Left lobe of liver (tissue), 2 donors: ENCODE results near the gene ALCAM. TPM values are rescaled to one million over a fixed set of nuclear protein-coding genes. Genes with fewer than 3 reads are reported as not detected.
"Not testable (repeated sequence)": the region's sequence is repeated elsewhere in the genome, so short reads cannot be mapped to it uniquely, and the experiment has no call there.

ENCODE experiments used
- ATAC-seq: fragments of 200-7000 bp; cut with Tn5 transposase; one replicate; pipeline ENCODE4 v1.9.1; 2020; ENCODE audit warnings: mild to moderate bottlenecking, moderate library complexity
- DNase-seq: peaks from one replicate; pipeline ENCODE4 v3.0.0-alpha.2; 2020; ENCODE audit warnings: low spot score
- total RNA-seq: library from RNA; stranded (reverse); gene quantifications from one replicate; pipeline ENCODE4 v1.2.1, GENCODE V29; 2021
- donor health status: DM: no; HTN: no; CAD: no; lungs with moderate emphysema.
- donor health status: DM: no; HTN: yes; CAD: no.

ALCAM gene
- total RNA-seq, 1 donor from 2014 or later, result 25.0 TPM

GRCh38 chr3:105564546-105565288, 198.0 kb downstream of the ALCAM start:
- DNase-seq (no peak), ATAC-seq (no peak)

GRCh38 chr3:105571005-105571404, 204.3 kb downstream of the ALCAM start:
- no peak for ATAC-seq
- no peak for DNase-seq

- ATAC-seq, result no peak
- DNase-seq, result no peak
Measured at GRCh38 chr3:105572501-105572900, 205.8 kb downstream of the ALCAM start.

GRCh38 chr3:105579439-105579838, 212.7 kb downstream of the ALCAM start:
- ATAC-seq, result no peak
- no peak for DNase-seq

DNA sequence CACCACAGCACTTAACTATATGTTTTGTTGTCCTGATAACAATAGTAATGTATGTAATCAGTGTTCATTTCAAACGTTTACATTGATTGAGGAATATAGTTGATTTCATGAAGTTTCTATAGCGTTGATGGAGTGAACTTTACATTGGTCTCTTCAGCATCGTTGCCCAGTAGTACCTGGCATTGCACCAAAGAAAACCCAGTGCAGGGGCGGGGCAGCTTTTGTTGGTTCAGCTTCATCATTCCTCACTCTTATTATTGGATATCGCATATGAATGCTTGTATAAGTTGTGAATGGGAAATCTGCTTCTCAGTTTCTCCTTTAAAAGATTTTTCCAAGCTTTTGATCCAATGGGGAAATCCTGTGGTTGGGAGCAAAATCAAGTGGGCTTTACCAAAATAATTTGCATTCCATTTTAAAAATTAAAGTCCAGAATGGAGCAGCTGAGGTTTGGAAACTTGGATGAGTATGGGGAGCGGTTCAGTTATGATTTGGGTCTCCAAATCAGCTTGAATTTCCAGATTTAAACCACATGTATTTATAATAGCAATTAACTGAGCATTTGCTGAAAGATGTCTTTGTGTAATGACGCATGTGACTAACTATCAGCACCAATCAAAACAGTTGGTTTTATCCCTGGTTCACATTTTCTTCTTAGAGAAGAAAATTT, 213.7 kb downstream of the ALCAM start:
- ATAC-seq (no peak), DNase-seq (no peak)

- DNase-seq (no peak), ATAC-seq (no peak)
Measured at GRCh38 chr3:105582015-105582414, 215.3 kb downstream of the ALCAM start.

- ATAC-seq, result no peak
Measured at GRCh38 chr3:105584003-105584790, 217.5 kb downstream of the ALCAM start.

DNA sequence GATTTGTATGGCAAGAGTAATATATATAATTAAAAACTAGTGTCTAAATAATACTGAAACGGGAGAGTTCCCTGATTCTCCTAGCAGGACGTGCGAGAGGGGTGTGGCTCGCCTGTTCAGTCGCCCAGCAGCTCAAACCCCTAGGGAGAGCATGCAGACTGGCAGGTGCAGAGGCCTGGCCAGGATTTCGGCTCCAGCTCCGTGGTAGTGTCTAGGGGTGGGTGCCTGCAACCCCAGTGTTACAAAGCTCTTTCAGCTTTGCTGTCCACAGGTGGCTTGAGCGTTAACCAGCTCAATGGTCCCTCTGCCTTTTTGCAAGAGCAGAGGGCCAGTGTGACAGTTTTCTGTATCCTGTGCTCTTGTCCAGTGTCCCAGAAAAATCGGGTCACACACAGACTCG, 226.6 kb downstream of the ALCAM start:
- DNase-seq (no peak), ATAC-seq (no peak)

More at GRCh38 chr3:105584003-105584790, 217.5 kb downstream of the ALCAM start:
- no peak for DNase-seq

DNA sequence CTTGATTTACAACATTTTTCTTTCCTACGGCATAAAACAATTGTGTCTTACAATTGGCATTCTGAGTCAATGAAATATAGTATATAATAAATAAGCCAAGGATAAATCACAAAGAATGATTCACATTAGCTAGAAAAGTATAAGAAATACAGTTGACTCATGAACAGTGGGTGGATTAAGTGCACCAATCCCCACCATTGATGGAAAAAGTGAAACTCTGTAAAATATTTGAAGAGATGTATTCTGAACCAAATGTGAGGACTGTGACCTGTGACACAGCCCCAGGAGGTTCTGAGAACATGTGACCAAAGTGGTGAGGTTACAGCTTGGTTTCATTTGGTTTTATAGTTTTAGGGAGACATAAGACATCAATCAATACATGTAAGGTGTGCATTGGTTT, 227.5 kb downstream of the ALCAM start:
- ATAC-seq (no peak), DNase-seq (no peak)

DNA sequence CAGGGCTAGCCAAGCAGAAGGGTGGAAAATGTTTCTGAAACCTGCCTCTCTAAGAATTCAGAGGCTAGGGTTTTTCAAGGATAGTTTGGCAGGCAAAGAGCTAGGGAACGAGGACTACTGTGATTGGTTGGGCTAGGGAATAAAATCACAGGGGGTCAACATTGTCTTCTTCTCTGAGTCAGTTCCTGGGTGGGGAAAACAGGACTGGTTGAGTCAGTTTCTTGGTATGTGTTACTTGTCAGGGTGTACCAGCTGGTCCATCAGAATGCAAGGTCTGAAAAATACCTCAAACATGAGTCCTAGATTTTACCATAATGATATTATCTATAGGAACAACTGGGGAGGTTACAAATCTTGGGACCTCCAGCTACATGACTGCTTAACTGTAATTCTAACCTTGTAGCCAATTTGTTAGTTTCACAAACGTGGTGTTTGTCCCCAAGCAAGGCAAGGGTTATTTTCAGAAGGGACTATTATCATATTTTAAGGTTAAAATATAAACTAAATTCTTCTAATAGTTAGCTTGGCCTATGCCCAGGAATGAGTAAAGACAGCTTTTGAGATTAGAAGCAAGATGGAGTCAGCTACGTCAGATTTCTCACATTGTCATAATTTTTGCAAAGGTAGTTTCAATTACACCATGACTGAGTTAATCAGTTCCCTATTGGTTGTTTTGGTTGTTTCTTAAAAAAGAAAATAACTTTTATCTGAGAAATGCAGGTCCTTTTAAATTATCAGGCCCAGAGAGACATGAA, 231.5 kb downstream of the ALCAM start:
- ATAC-seq (no peak), DNase-seq (no peak)

DNA sequence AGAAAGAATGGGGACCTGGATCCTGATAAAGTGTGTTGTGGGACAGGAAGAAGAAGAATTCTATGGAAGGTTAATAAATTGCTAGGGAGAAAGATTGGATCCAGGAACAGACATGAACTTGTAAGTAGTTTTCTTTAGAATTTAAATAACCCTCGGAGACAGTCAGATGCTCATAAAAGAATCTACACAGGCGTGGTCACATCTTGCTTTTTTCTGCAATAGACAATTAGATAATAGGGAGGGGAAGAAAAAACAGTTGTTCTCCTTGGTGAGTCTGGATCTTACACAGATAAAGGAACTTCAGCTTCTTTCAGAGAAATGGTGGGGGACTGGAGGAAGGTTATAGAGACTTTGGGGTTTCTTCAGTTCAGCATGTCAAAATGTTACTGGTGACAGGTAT, 232.6 kb downstream of the ALCAM start:
- DNase-seq (no peak), ATAC-seq (no peak)

DNA sequence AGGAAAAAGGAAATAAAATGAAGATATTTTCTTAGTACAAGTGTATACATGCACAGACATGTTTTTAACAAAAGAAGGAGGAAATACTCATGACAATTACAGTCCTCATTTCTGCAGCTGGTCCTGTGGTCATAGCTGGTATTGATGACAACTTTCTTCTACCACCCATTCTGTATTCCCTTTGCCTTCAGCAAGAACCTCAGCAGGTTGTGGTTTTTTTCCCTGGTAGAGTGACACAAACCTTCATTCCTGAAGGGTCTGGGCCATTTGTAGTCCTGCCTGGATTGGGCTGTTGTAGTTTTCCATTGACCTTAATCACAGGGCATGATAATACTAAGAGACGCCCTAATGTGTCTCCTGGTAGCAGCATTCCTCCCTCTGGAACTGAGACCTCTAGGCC, 235.0 kb downstream of the ALCAM start:
- ATAC-seq, result not testable (repeated sequence)

GRCh38 chr3:105602286-105602685, 235.6 kb downstream of the ALCAM start:
- DNase-seq, ATAC-seq: not testable (repeated sequence)

More for the DNA sequence above, 235.0 kb downstream of the ALCAM start:
- DNase-seq, result not testable (repeated sequence)

DNA sequence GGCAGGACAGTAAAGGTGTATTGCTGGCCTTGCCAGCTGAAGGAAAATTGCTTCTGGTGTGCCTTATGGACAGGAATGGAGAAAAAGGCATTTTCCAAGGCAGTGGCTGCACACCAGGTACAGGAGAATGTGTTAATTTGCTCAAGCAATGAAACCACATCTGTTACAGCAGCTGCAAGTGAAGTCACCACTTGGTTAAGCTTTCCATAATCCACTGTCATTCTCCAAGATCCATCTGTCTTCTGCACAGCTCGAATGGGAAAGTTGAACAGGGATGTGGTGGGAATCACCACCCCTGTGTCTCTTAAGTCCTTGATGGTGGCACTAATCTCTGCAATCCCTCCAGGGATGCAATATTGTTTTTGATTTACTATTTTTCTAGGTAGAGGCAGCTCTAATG, 236.8 kb downstream of the ALCAM start:
- not testable (repeated sequence) for ATAC-seq, DNase-seq

DNA sequence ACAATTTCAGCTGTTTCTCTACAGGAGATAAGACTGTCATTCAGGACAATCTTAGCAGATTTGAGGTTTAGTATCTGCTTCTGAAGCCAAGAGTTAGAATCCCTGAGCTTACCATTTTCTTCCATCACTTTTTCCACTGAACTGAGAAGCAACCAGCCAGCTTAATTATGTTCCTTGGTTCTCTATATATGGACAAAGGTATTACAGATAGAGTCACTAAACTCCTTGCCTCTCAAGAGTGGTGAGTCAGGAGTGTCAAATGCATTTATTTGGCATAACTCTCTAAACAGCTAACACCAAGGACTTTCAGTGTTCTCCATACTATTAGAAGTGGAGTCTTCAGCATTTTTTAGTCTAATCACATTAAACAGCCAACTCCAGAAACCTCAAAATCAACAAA, 239.3 kb downstream of the ALCAM start:
- no peak for DNase-seq
- ATAC-seq, result no peak

- ATAC-seq (no peak), DNase-seq (no peak)
Measured at GRCh38 chr3:105608623-105609022, 241.9 kb downstream of the ALCAM start.

- DNase-seq (no peak), ATAC-seq (no peak)
Measured at GRCh38 chr3:105610473-105610872, 243.8 kb downstream of the ALCAM start.

DNA sequence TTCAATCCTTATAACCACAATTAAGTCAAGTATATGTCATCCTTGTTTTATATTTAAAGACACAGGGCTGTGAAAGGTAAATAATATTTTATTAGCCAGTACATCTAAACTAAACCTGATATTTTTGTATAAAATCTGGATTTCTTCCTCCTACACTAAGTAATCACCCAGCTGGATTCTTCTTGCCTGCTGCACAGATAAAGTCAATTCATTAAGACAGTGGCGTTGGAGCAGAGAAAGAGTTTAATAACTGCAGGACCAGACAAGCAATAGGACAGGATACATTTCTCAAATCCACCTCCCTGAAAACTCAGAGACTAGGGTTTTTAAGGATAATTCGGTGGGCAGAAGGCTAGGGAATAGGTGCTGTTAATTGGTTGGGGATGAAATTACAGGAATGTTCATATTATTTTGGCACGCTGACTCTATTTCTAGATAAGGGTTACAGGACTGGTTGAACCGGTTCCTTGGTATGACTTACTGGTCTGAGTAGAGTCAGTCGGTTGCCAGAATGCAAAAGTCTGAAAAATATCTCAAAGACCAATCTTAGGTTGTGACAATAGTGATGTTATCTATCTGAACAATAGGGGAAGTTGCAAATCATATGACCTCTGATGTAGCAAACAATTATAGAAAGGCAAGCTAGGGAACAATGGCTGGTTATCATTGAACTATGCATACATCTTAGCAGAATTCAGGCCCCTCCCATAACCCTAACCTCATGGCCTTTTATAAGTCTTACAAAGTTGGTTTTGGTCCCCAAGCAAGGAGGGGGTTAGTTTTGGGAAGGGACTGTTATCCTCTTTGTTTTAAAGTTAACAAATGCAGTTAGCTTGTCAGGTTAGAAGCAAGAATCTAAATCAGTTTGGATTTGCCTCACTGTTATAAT, 244.8 kb downstream of the ALCAM start:
- no peak for ATAC-seq
- DNase-seq, result no peak

GRCh38 chr3:105613120-105613519, 246.4 kb downstream of the ALCAM start:
- ATAC-seq (no peak), DNase-seq (no peak)
